Tibial nerve (tissue), 4 donors: Measurements from ENCODE around the gene RAB11B. TPM values are rescaled to one million over a fixed set of nuclear protein-coding genes. Genes with fewer than 3 reads are reported as not detected.
"Not testable (repeated sequence)": the region's sequence is repeated elsewhere in the genome, so short reads cannot be mapped to it uniquely, and the experiment has no call there.

Experiments
- DNase-seq, 2 donors: peaks; one replicate each; pipeline ENCODE4 v3.0.0-alpha.2; 2019; ENCODE audit warnings: low spot score in 2 of 2
- H3K27ac ChIP-seq, 4 donors: fragments of 200-600 bp; sonication (generic) in 3 of 4; one replicate each; pipeline ENCODE4 v1.5.1; 2017 to 2019; ENCODE audit warnings: mild to moderate bottlenecking in 1 of 4
- H3K27me3 ChIP-seq, 2 donors: fragments of 200-600 bp; sonication (generic) in 1 of 2; one replicate each; pipeline versions ENCODE4 v1.5.1 to v1.6.0; 2017 to 2019
- H3K36me3 ChIP-seq, 3 donors: fragments of 200-600 bp; sonication (generic); one replicate each; pipeline ENCODE4 v1.5.1; 2018 to 2019
- H3K4me1 ChIP-seq, 4 donors: fragments of 200-600 bp; sonication (generic) in 3 of 4; one replicate each; pipeline ENCODE4 v1.5.1; 2017 to 2019
- H3K4me3 ChIP-seq, 4 donors: fragments of 200-600 bp; sonication (generic) in 3 of 4; one replicate each; pipeline ENCODE4 v1.5.1; 2017 to 2019; ENCODE audit warnings: mild to moderate bottlenecking in 1 of 4, moderate library complexity in 1 of 4
- H3K9me3 ChIP-seq, 4 donors: fragments of 200-600 bp; sonication (generic) in 3 of 4; one replicate each; pipeline ENCODE4 v1.5.1; 2017 to 2019
- CTCF ChIP-seq, 5 experiments: fragments of 200-600 bp in 3 of 5; fragments of 450-650 bp in 2 of 5; sonication (generic) in 3 of 5; IDR thresholded peaks; one replicate each; pipeline ENCODE4 v1.5.1; 2016 to 2019; ENCODE audit warnings: antibody characterized with exemption in 5 of 5, mild to moderate bottlenecking in 3 of 5, moderate library complexity in 2 of 5
- EP300 ChIP-seq, 2 donors: sonication (generic); formaldehyde crosslinking; IDR thresholded peaks; one replicate each; pipeline ENCODE4 v1.6.1; 2017; ENCODE audit warnings: antibody characterized with exemption in 2 of 2, mild to moderate bottlenecking in 1 of 2
- POLR2A ChIP-seq, 2 donors: fragments of 450-650 bp; IDR thresholded peaks; one replicate each; pipeline ENCODE4 v1.6.1; 2017; ENCODE audit warnings: antibody characterized with exemption in 2 of 2, mild to moderate bottlenecking in 2 of 2, moderate library complexity in 2 of 2
- WGBS, 2 donors: methylation state at CpG; one replicate each; pipeline ENCODE4 v1.1.5; 2018; 5-methylcytosine and 5-hydroxymethylcytosine counted together
- total RNA-seq, 4 donors: library from RNA; depleted of rRNA; stranded (reverse); fragments of >200 nt; gene quantifications; one replicate each; pipeline ENCODE4 v1.1.0, GENCODE V29; 2016

RAB11B gene
- 100 to 1,000 TPM in 1 of 4 donors, 10 to 100 TPM in 3; 35.6 to 147 (median 68.9) TPM for total RNA-seq

- whole genome bisulfite sequencing, 2 donors = 0 to 1% methylated on average over 50 to 59 of the region's 70 CpGs
- peaks cover 0 to 48% (median 43%) of the 10 kb centered on the region in 4 donors for H3K4me1 ChIP-seq
- DNase-seq = peak; percentile 99 to 100
- H3K4me3 ChIP-seq = peak within 1 kb of the TSS; percentile 45 to 100 (median 98)
- peak within 1 kb of the TSS; percentile 100 for H3K27ac ChIP-seq
- H3K36me3 ChIP-seq = peaks cover 0 to 17% (median 0%) of the 10 kb centered on the region in 3 donors
- H3K27me3 ChIP-seq = no peaks in the 10 kb centered on the region
- TF ChIP-seq POLR2A (IDR thresholded peaks at IDR 0.05) (peak; percentile 55 to 74), CTCF (IDR thresholded peaks at IDR 0.05) (peak in 2 of 5 experiments; percentile 35 to 51), EP300 (IDR thresholded peaks at IDR 0.05) (peak in 1 of 2 donors; percentile 75)
- no peaks in the 10 kb centered on the region for H3K9me3 ChIP-seq
These were observed at the start of gene RAB11B for GRCh38 chr19:8389891-8390616. Gene RAB11B, plus strand, starts transcription at chr19:8390360. Its CDS starts 57 bp downstream, at chr19:8390417.

GRCh38 chr19:8341504-8341903 is 48.7 kb upstream of the RAB11B start:
- peak overlapping the region in 1 of 4 donors; percentile 70 for H3K27ac ChIP-seq
- not testable (repeated sequence) for DNase-seq, H3K9me3 ChIP-seq, H3K4me3 ChIP-seq, H3K36me3 ChIP-seq
- WGBS, 2 donors = 96 to 97% methylated on average over 4 of the region's 4 CpGs
- H3K27me3 ChIP-seq = peaks cover 0 to 21% of the 10 kb centered on the region in 2 donors
- peaks cover 0 to 25% (median 2%) of the 10 kb centered on the region in 4 donors for H3K4me1 ChIP-seq

- Histone ChIP-seq H3K27ac (peak overlapping the region; percentile 45 to 84 (median 65)), H3K27me3 (peaks cover 0 to 21% of the 10 kb centered on the region in 2 donors), H3K4me1 (peaks cover 0 to 25% (median 2%) of the 10 kb centered on the region in 4 donors), H3K9me3 (no peaks in the 10 kb centered on the region), H3K4me3 (peak overlapping the region in 3 of 4 donors; percentile 43 to 58 (median 47)), H3K36me3 (no peaks in the 10 kb centered on the region)
- WGBS, 2 donors = 42 to 47% methylated on average over 14 of the region's 14 CpGs
- DNase-seq = no peak
- TF ChIP-seq EP300 (IDR thresholded peaks at IDR 0.05) (no peak), CTCF (IDR thresholded peaks at IDR 0.05) (no peak), POLR2A (IDR thresholded peaks at IDR 0.05) (no peak)
These were observed 47.9 kb upstream of the RAB11B start for GRCh38 chr19:8342316-8342683.

GRCh38 chr19:8342684-8343482 is 47.3 kb upstream of the RAB11B start, which contains the start of gene KANK3:
Gene KANK3, minus strand, starts transcription at chr19:8343262. Its CDS starts 5,434 bp downstream, at chr19:8337828.
- Histone ChIP-seq H3K4me1 (peaks cover 0 to 30% (median 3%) of the 10 kb centered on the region in 4 donors), H3K27ac (peak within 1 kb of the TSS; percentile 45 to 84 (median 65)), H3K36me3 (no peaks in the 10 kb centered on the region), H3K27me3 (peaks cover 0 to 21% of the 10 kb centered on the region in 2 donors), H3K4me3 (peak within 1 kb of the TSS; percentile 43 to 58 (median 49)), H3K9me3 (no peaks in the 10 kb centered on the region)
- peak; percentile 85 to 89 for DNase-seq
- 2% methylated on average over 9 to 40 of the region's 65 CpGs for WGBS, 2 donors
- TF ChIP-seq EP300 (IDR thresholded peaks at IDR 0.05) = peak; percentile 75 to 80
- TF ChIP-seq CTCF (IDR thresholded peaks at IDR 0.05) = peak in 1 of 5 experiments; percentile 35
- TF ChIP-seq POLR2A (IDR thresholded peaks at IDR 0.05) = peak; percentile 27 to 80

GRCh38 chr19:8343483-8343844 is 46.7 kb upstream of the RAB11B start:
- Histone ChIP-seq H3K4me3 (peak overlapping the region in 3 of 4 donors; percentile 43 to 58 (median 47)), H3K4me1 (peaks cover 0 to 33% (median 5%) of the 10 kb centered on the region in 4 donors)
- 31 to 33% methylated on average over 11 of the region's 11 CpGs for WGBS, 2 donors

GRCh38 chr19:8349629-8350372 is 40.4 kb upstream of the RAB11B start:
- H3K27me3 ChIP-seq, H3K9me3 ChIP-seq, DNase-seq, H3K4me3 ChIP-seq, H3K27ac ChIP-seq, H3K36me3 ChIP-seq: not testable (repeated sequence)
- peaks cover 3 to 39% (median 14%) of the 10 kb centered on the region in 4 donors for H3K4me1 ChIP-seq
- 55 to 59% methylated on average over 8 of the region's 8 CpGs for WGBS, 2 donors

More at GRCh38 chr19:8343483-8343844, 46.7 kb upstream of the RAB11B start:
- no peak for DNase-seq
- Histone ChIP-seq H3K36me3 (no peaks in the 10 kb centered on the region), H3K9me3 (no peaks in the 10 kb centered on the region), H3K27me3 (peaks cover 0 to 21% of the 10 kb centered on the region in 2 donors), H3K27ac (no peak overlapping the region)
- no peak for TF ChIP-seq EP300 (IDR thresholded peaks at IDR 0.05)
- TF ChIP-seq CTCF (IDR thresholded peaks at IDR 0.05) = no peak
- TF ChIP-seq POLR2A (IDR thresholded peaks at IDR 0.05) = no peak
